Measurements from ENCODE around the gene TBX2. TPM values are rescaled to one million over a fixed set of nuclear protein-coding genes. Genes with fewer than 3 reads are reported as not detected.

TBX2 gene
- total RNA-seq, 1 experiment from 2014 or later: not detected

DNA sequence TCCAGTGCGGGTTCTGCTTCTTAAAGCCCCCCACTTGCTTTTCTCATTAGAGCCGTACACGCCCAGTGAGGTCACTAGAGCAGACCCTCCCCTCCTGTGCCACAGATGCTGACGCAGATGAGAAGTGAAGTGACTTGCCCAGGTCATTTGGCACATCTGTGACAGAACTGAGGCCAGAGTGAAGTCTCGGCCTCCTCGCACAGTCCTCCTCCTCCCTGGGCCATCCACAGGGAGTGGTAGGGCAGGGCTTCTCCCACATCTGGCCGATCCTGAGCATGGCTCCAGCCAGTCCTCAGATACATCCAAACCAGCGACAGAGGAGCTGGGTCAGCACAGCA, 15.3 kb upstream of the TBX2 start:
- H2BK20ac ChIP-seq (ENCODE audit: low read depth, low read length, poor library complexity, severe bottlenecking): no peak overlapping the region
- no peaks in the 10 kb centered on the region for H3K79me1 ChIP-seq (ENCODE audit: insufficient read depth, low read depth, low read length, poor library complexity, severe bottlenecking)
- H3K23ac ChIP-seq (ENCODE audit: insufficient read length, low read depth, low read length): no peak overlapping the region
- H3K56ac ChIP-seq (ENCODE audit: insufficient read length, low read depth, low read length): no peak overlapping the region
- no peaks in the 10 kb centered on the region for H3K79me2 ChIP-seq (ENCODE audit: insufficient read depth, low read length)
- no peak overlapping the region for H3K4me3 Mint-ChIP-seq
- H2BK5ac ChIP-seq (ENCODE audit: insufficient read length, low read length): no peak overlapping the region
- peaks cover 11 to 27% of the 10 kb centered on the region in 2 experiments for H3K4me1 Mint-ChIP-seq
- H3K23me2 ChIP-seq (ENCODE audit: insufficient read length, low read depth, low read length, poor library complexity, severe bottlenecking): no peaks in the 10 kb centered on the region
- H3K4ac ChIP-seq (ENCODE audit: low read depth, low read length): no peak overlapping the region
- no peak overlapping the region for H3T11ph ChIP-seq (ENCODE audit: low read length)
- H3K4me1 ChIP-seq (ENCODE audit: insufficient read depth, low read length): no peaks in the 10 kb centered on the region
- H2BK15ac ChIP-seq (ENCODE audit: low read depth, low read length): no peak overlapping the region
- H3K27me3 Mint-ChIP-seq (ENCODE audit: low read depth): peaks cover 2% of the 10 kb centered on the region
- H4K91ac ChIP-seq (ENCODE audit: insufficient read length, low read depth, low read length): no peak overlapping the region
- H3K9me3 Mint-ChIP-seq: no peaks in the 10 kb centered on the region
- no peak overlapping the region for H3K4me2 ChIP-seq (ENCODE audit: insufficient read depth, insufficient read length, low read length)
- no peaks in the 10 kb centered on the region for H3K27me3 ChIP-seq (ENCODE audit: insufficient read depth, low read length)
- H3K27ac Mint-ChIP-seq: no peak overlapping the region
- H2BK120ac ChIP-seq (ENCODE audit: low read depth, low read length, poor library complexity, severe bottlenecking): no peak overlapping the region
- H2AFZ ChIP-seq (ENCODE audit: low read length): no peak overlapping the region
- no peaks in the 10 kb centered on the region for H3K36me3 Mint-ChIP-seq (ENCODE audit: insufficient read depth in 1 of 3, low read depth in 3 of 3)
- H3K9ac ChIP-seq (ENCODE audit: extremely low read depth, insufficient read length, low read length): no peak overlapping the region
- TF ChIP-seq, protein P1, sequence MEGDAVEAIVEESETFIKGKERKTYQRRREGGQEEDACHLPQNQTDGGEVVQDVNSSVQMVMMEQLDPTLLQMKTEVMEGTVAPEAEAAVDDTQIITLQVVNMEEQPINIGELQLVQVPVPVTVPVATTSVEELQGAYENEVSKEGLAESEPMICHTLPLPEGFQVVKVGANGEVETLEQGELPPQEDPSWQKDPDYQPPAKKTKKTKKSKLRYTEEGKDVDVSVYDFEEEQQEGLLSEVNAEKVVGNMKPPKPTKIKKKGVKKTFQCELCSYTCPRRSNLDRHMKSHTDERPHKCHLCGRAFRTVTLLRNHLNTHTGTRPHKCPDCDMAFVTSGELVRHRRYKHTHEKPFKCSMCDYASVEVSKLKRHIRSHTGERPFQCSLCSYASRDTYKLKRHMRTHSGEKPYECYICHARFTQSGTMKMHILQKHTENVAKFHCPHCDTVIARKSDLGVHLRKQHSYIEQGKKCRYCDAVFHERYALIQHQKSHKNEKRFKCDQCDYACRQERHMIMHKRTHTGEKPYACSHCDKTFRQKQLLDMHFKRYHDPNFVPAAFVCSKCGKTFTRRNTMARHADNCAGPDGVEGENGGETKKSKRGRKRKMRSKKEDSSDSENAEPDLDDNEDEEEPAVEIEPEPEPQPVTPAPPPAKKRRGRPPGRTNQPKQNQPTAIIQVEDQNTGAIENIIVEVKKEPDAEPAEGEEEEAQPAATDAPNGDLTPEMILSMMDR (conservative IDR thresholded peaks at IDR 0.05): no peak
- no CpG with 5 or more reads among the region's 8 CpGs for WGBS (ENCODE audit: extremely low coverage, insufficient read length, low lambda C conversion rate)
- H2AK5ac ChIP-seq (ENCODE audit: insufficient read length, low read length): no peak overlapping the region
- no peak overlapping the region; the same call in 1 of the 2 replicates for H3K14ac ChIP-seq (ENCODE audit: insufficient read depth, low read length)
- no peak overlapping the region for H4K8ac ChIP-seq (replicated peaks; ENCODE audit: insufficient read length, low read depth, low read length)
- DNase-seq: no peak
- H3K27ac ChIP-seq (ENCODE audit: insufficient read length, low read depth, low read length): no peak overlapping the region
- H3K18ac ChIP-seq (ENCODE audit: insufficient read length, low read depth, low read length): no peak overlapping the region
- no peak overlapping the region for H2BK12ac ChIP-seq (ENCODE audit: insufficient read length, low read depth, low read length)
- no peaks in the 10 kb centered on the region for H4K20me1 ChIP-seq (ENCODE audit: control insufficient read depth, insufficient read depth, insufficient read length)
- H4K5ac ChIP-seq (ENCODE audit: insufficient read length, low read depth, low read length): no peak overlapping the region
- H3K9me3 ChIP-seq (ENCODE audit: control insufficient read depth, low read depth, low read length): no peaks in the 10 kb centered on the region

Measured in H9 (cell line).